ENCODE measurements around the gene FYB1.

- TF ChIP-seq CTCF (IDR thresholded peaks at IDR 0.05; ENCODE audit: insufficient read depth, low read length) (no peak), POLR2AphosphoS5 (IDR thresholded peaks at IDR 0.05; ENCODE audit: low read depth) (no peak)
These were observed 100.7 kb downstream of the FYB1 start for GRCh38 chr5:39118638-39119037.

Measured in HL-60 (cell line).